HG03175 (cell line): ENCODE results near the gene PRICKLE2.

ENCODE experiments used
- ATAC-seq: cut with Tn5 transposase; IDR thresholded peaks from one replicate; pipeline ENCODE4 v1.9.1; 2021; ENCODE audit warnings: mild to moderate bottlenecking, moderate library complexity; ENCODE audit not compliant: unreplicated experiment

PRICKLE2 gene

GRCh38 chr3:64161481-64161952 lies 63.7 kb downstream of the PRICKLE2 start:
- no peak for ATAC-seq

- ATAC-seq, result no peak
Observed at GRCh38 chr3:64160000-64160695, 65.1 kb downstream of the PRICKLE2 start.

- ATAC-seq, result no peak
Observed at GRCh38 chr3:64158334-64158733, 66.9 kb downstream of the PRICKLE2 start.

GRCh38 chr3:64157150-64158035 lies 67.9 kb downstream of the PRICKLE2 start:
- ATAC-seq, result no peak

- ATAC-seq, result no peak
Observed at GRCh38 chr3:64155328-64155727, 69.9 kb downstream of the PRICKLE2 start.

- ATAC-seq, result no peak
Observed at GRCh38 chr3:64152676-64153466, 72.4 kb downstream of the PRICKLE2 start.

GRCh38 chr3:64152086-64152485 lies 73.2 kb downstream of the PRICKLE2 start:
- ATAC-seq, result no peak

GRCh38 chr3:64151342-64151871 lies 73.9 kb downstream of the PRICKLE2 start:
- ATAC-seq, result no peak

- no peak for ATAC-seq
Observed at GRCh38 chr3:64150623-64151207, 74.6 kb downstream of the PRICKLE2 start.

GRCh38 chr3:64149886-64150285 lies 75.4 kb downstream of the PRICKLE2 start:
- ATAC-seq, result no peak

GRCh38 chr3:64148955-64149653 lies 76.2 kb downstream of the PRICKLE2 start:
- ATAC-seq, result no peak

- no peak for ATAC-seq
Observed at GRCh38 chr3:64147211-64147610, 78.1 kb downstream of the PRICKLE2 start.

- ATAC-seq, result no peak
Observed at GRCh38 chr3:64145438-64145837, 79.8 kb downstream of the PRICKLE2 start.

GRCh38 chr3:64144241-64144900 lies 80.9 kb downstream of the PRICKLE2 start:
- ATAC-seq, result no peak

GRCh38 chr3:64143409-64144130 lies 81.7 kb downstream of the PRICKLE2 start:
- ATAC-seq, result no peak

GRCh38 chr3:64141476-64141875 lies 83.8 kb downstream of the PRICKLE2 start:
- ATAC-seq, result no peak

GRCh38 chr3:64140651-64141050 lies 84.6 kb downstream of the PRICKLE2 start:
- ATAC-seq, result no peak

GRCh38 chr3:64138656-64139375 lies 86.5 kb downstream of the PRICKLE2 start:
- ATAC-seq, result no peak
